Transverse colon (tissue), 3 donors: ENCODE results near the gene SKIL.

Experiments used
- EP300 ChIP-seq: sonication (generic); formaldehyde crosslinking; IDR thresholded peaks from one replicate; pipeline ENCODE4 v1.6.1; 2017; ENCODE audit warnings: antibody characterized with exemption, low read depth
- POLR2A ChIP-seq: fragments of 450-650 bp; IDR thresholded peaks from one replicate; pipeline ENCODE4 v1.6.1; 2016; ENCODE audit warnings: antibody characterized with exemption, mild to moderate bottlenecking, moderate library complexity
- TF ChIP-seq, protein P1 (sequence below), 5 experiments: fragments of 200-600 bp in 3 of 5; fragments of 450-650 bp in 2 of 5; sonication (generic) in 3 of 5; IDR thresholded peaks; 1 replicate in 2 of 5; 2 replicates in 3 of 5; pipeline ENCODE4 v1.5.1; 2016 to 2017; ENCODE audit warnings: antibody characterized with exemption in 5 of 5, inconsistent platforms in 3 of 5, mild to moderate bottlenecking in 2 of 5, moderate library complexity in 1 of 5

DNA sequence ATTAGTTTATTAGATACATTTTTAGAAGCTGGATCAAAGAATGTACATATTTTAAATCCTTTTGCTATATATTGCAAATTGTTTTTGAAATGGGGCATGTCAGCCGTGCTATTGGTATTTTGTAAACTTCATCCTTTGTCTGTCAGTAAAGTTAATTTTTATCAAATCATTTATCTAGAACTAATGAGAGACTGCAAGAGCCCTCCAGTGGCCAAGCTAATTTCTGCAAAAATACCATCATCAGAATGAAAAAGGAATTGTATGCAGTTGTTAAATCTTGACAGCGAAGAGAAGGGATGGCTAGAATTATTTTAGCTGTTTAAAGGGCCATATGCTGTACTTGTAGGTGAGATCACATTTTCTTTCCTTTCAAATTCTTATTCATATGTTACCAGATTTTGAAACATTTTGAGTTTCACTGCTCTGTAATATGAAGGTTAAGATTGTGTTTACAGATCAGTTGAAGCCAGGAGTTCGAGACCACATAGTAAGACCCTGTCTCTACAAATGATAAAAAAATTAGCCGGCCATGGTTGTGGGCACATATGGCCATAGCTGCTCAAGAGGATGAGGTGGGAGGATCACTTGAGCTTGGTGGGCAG lies 53.0 kb downstream of the SKIL start:
- TF ChIP-seq, protein P1, sequence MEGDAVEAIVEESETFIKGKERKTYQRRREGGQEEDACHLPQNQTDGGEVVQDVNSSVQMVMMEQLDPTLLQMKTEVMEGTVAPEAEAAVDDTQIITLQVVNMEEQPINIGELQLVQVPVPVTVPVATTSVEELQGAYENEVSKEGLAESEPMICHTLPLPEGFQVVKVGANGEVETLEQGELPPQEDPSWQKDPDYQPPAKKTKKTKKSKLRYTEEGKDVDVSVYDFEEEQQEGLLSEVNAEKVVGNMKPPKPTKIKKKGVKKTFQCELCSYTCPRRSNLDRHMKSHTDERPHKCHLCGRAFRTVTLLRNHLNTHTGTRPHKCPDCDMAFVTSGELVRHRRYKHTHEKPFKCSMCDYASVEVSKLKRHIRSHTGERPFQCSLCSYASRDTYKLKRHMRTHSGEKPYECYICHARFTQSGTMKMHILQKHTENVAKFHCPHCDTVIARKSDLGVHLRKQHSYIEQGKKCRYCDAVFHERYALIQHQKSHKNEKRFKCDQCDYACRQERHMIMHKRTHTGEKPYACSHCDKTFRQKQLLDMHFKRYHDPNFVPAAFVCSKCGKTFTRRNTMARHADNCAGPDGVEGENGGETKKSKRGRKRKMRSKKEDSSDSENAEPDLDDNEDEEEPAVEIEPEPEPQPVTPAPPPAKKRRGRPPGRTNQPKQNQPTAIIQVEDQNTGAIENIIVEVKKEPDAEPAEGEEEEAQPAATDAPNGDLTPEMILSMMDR (IDR thresholded peaks at IDR 0.05), result peak; percentile 28 to 44 (median 38)
- TF ChIP-seq POLR2A (no peak), EP300 (no peak)
